HG02840 (cell line): ENCODE results near the gene SMTNL2.
"Not testable (repeated sequence)": the region's sequence is repeated elsewhere in the genome, so short reads cannot be mapped to it uniquely, and the experiment has no call there.

ENCODE experiments used
- ATAC-seq: cut with Tn5 transposase; IDR thresholded peaks from one replicate; pipeline ENCODE4 v1.9.1; 2021; ENCODE audit warnings: mild to moderate bottlenecking, moderate library complexity, moderate number of reproducible peaks; ENCODE audit not compliant: unreplicated experiment, low FRiP score

Gene SMTNL2

GRCh38 chr17:4559139-4559791, 25.1 kb upstream of the SMTNL2 start:
- ATAC-seq, result no peak

GRCh38 chr17:4559966-4560365, 24.4 kb upstream of the SMTNL2 start:
- ATAC-seq, result no peak

GRCh38 chr17:4560421-4560820, 23.9 kb upstream of the SMTNL2 start, which contains the start of gene GGT6:
GGT6 (minus strand) TSS chr17:4560577; CDS start chr17:4560521, 56 bp downstream.
- ATAC-seq, result no peak

- no peak for ATAC-seq
These were observed 23.5 kb upstream of the SMTNL2 start for GRCh38 chr17:4560837-4561256.

GRCh38 chr17:4562015-4562969, 22.0 kb upstream of the SMTNL2 start:
- no peak for ATAC-seq

- no peak for ATAC-seq
These were observed 18.9 kb upstream of the SMTNL2 start for GRCh38 chr17:4565209-4566141.

GRCh38 chr17:4566785-4567184, 17.5 kb upstream of the SMTNL2 start:
- no peak for ATAC-seq

- no peak for ATAC-seq
These were observed 14.7 kb upstream of the SMTNL2 start for GRCh38 chr17:4569591-4569990.

- no peak for ATAC-seq
These were observed 12.2 kb upstream of the SMTNL2 start for GRCh38 chr17:4572131-4572530.

- ATAC-seq, result no peak
These were observed 11.2 kb upstream of the SMTNL2 start for GRCh38 chr17:4573115-4573514.

GRCh38 chr17:4573669-4574068, 10.7 kb upstream of the SMTNL2 start:
- ATAC-seq, result no peak

GRCh38 chr17:4574448-4575045, 9.8 kb upstream of the SMTNL2 start:
- no peak for ATAC-seq

GRCh38 chr17:4576161-4576558, 8.2 kb upstream of the SMTNL2 start:
- ATAC-seq, result no peak

- no peak for ATAC-seq
These were observed 7.5 kb upstream of the SMTNL2 start for GRCh38 chr17:4576729-4577322.

- ATAC-seq, result no peak
These were observed 6.8 kb upstream of the SMTNL2 start for GRCh38 chr17:4577386-4577993.

GRCh38 chr17:4578349-4578748, 6.0 kb upstream of the SMTNL2 start:
- ATAC-seq, result not testable (repeated sequence)

- no peak for ATAC-seq
These were observed 4.7 kb upstream of the SMTNL2 start for GRCh38 chr17:4579678-4580077.

- no peak for ATAC-seq
These were observed 4.0 kb upstream of the SMTNL2 start for GRCh38 chr17:4580291-4580690.

- ATAC-seq, result no peak
These were observed 2.2 kb upstream of the SMTNL2 start for GRCh38 chr17:4582101-4582501.
